Small intestine (tissue), 7 donors: ENCODE data around the gene TRAIP. TPM values are rescaled to one million over a fixed set of nuclear protein-coding genes. Genes with fewer than 3 reads are reported as not detected.
A peak's percentile ranks its signal among the peaks of the same experiment; 100 is the strongest.
"Not testable (repeated sequence)": the region's sequence is repeated elsewhere in the genome, so short reads cannot be mapped to it uniquely, and the experiment has no call there.

Experiments
- DNase-seq, 2 donors: peaks; one replicate each; pipeline versions ENCODE4 v3.0.0 to v3.0.0-alpha.2; 2013
- FAIRE-seq: peaks from 2 replicates; lab custom pipeline; 2012; peaks lifted over from hg19 to GRCh38; lab: Jason Lieb, UNC
- H3K27ac ChIP-seq, 3 donors: one replicate each; pipeline ENCODE4 v1.5.1; 2013; ENCODE audit warnings: low read length in 2 of 3, mild to moderate bottlenecking in 2 of 3, control low read depth in 1 of 3, inconsistent platforms in 1 of 3, low read depth in 1 of 3, moderate library complexity in 1 of 3
- H3K27me3 ChIP-seq, 3 donors: one replicate each; pipeline ENCODE4 v1.6.1; 2013; ENCODE audit warnings: low read length in 3 of 3, inconsistent platforms in 1 of 3; ENCODE audit not compliant: control insufficient read depth in 3 of 3, insufficient read depth in 3 of 3
- H3K36me3 ChIP-seq, 3 donors: one replicate each; pipeline ENCODE4 v1.6.1; 2013; ENCODE audit warnings: low read length in 3 of 3, inconsistent platforms in 1 of 3, low read depth in 1 of 3, mild to moderate bottlenecking in 1 of 3, moderate library complexity in 1 of 3; ENCODE audit not compliant: control insufficient read depth in 3 of 3, insufficient read depth in 2 of 3
- H3K4me1 ChIP-seq, 3 donors: one replicate each; pipeline ENCODE4 v1.6.1; 2013; ENCODE audit warnings: low read length in 2 of 3, inconsistent platforms in 1 of 3, low read depth in 1 of 3, mild to moderate bottlenecking in 1 of 3, moderate library complexity in 1 of 3; ENCODE audit not compliant: control insufficient read depth in 3 of 3, insufficient read depth in 2 of 3
- H3K4me3 ChIP-seq, 3 donors: one replicate each; pipeline ENCODE4 v1.5.1; 2013; ENCODE audit warnings: low read length in 3 of 3, control low read depth in 1 of 3, inconsistent platforms in 1 of 3, low read depth in 1 of 3, mild to moderate bottlenecking in 1 of 3, moderate library complexity in 1 of 3
- H3K9me3 ChIP-seq, 2 donors: one replicate each; pipeline ENCODE4 v1.6.1; 2013; ENCODE audit warnings: low read depth in 1 of 2, low read length in 1 of 2; ENCODE audit not compliant: control insufficient read depth in 2 of 2, insufficient read depth in 1 of 2
- WGBS, 3 donors: extraction: QIAGEN DNeasy Blood & Tissue Kit; methylation state at CpG; one replicate each; pipeline ENCODE4 v1.1.7; 2013; 5-methylcytosine and 5-hydroxymethylcytosine counted together
- polyA plus RNA-seq, 4 donors: library from polyadenylated mRNA; stranded (reverse) in 3 of 4; unstranded in 1 of 4; fragments of 200-250 nt in 3 of 4; fragments of 120-200 nt in 1 of 4; gene quantifications; one replicate each; pipeline versions ENCODE4 v1.2.1 to v1.2.3, GENCODE V29; 2013
- donor health status: healthy with polysubstance abuse.
- donor health status: control.
- donor health status: control.
- donor health status: Bipolar disorder and iron deficiency.
- donor health status: healthy.

The TRAIP gene
- polyA plus RNA-seq, 4 donors: 1.4 to 8.1 (median 5.5) TPM

DNA sequence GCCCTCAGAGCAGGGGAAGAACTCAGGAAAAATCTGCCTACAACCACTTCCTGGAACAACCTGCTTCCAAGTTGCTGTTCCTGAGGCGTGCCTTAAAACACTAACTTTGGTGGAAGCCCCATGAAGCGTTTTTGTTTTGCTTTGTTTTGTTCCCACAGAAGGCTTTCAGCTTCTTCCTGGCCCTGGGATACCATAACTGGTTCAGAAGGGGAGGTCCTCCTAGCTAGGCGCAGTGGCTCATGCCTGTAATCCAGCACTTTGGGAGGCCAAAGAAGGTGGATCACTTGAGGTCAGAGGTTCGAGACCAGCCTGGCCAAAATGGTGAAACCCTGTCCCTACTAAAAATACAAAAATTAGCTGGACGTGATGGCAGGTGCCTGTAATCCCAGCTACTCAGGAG is 68.8 kb downstream of the TRAIP start:
- FAIRE-seq: no peak
- Histone ChIP-seq H3K4me1 (peaks cover 0 to 16% (median 4%) of the 10 kb centered on the region in 3 donors), H3K4me3 (no peak overlapping the region), H3K9me3 (no peaks in the 10 kb centered on the region), H3K27me3 (peaks cover 0 to 11% (median 0%) of the 10 kb centered on the region in 3 donors), H3K36me3 (peaks cover 0 to 18% (median 2%) of the 10 kb centered on the region in 3 donors), H3K27ac (peak overlapping the region in 1 of 3 donors; percentile 92)
- no peak for DNase-seq
- WGBS, 3 donors: 85 to 93% (median 89%) methylated on average over 5 of the region's 5 CpGs

DNA sequence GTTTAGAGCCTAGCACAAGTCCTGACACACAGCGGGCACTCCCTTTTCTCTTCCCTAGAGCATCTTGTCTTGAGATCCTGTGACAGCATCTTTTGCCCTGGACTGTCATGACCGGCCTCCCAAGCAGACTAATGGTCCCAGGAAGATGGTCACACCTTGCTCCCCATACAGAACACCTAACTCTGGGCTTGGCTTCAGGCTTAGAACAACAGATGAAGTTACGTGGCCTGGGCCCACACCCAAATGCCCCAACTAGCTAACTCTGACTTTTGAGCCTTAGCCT is 69.2 kb downstream of the TRAIP start:
- Histone ChIP-seq H3K36me3 (peaks cover 0 to 23% (median 2%) of the 10 kb centered on the region in 3 donors), H3K9me3 (no peaks in the 10 kb centered on the region), H3K27ac (peak overlapping the region in 2 of 3 donors; percentile 90 to 92), H3K4me1 (peaks cover 0 to 16% (median 4%) of the 10 kb centered on the region in 3 donors), H3K27me3 (peaks cover 0 to 11% (median 0%) of the 10 kb centered on the region in 3 donors), H3K4me3 (peak overlapping the region in 1 of 3 donors; percentile 66)
- WGBS, 3 donors: 65 to 77% (median 76%) methylated on average over 3 of the region's 3 CpGs
- no peak for FAIRE-seq
- DNase-seq: peak in 1 of 2 donors; percentile 35

DNA sequence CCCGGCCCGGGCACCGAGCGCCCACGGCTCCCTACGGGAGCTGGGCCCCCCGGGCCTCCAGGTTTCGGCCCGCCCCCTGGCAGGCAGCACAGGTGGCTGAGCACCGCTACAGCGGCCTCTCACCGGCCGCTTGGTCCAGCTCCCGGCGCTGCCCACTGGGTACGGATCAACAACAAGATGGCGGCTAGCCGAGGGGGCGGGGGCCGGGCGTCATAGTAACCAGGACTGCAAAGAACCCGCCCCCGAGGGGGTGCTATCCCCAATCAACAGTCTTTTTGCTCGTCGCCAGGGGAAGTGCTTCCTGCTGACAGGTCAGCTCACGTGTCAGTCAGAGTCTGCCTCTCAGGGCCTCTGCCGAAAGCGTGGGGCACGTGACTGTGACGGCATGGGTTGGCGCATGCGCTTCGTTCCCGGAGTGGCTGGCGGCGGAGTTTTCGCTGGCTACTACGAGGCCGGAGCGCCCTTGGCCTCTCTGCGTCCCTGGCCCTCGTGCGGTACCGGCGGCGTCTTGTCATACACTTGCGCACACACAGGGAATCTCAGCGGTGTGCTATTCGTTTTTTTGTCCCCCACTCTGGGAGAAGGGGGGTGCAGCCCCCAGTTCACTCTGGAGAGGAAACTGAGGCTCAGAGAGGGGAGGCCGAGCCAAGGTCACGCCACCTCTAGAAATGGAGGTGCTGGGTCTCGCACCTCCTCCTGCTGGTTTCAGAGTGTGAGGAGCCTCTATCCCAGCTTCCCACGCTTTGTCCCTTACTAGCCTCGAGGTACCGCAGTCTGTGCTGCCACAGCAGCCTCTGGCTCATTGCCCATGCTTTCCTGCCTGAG is 69.8 kb downstream of the TRAIP start, which contains the start of gene IP6K1:
TSS of gene IP6K1 (minus strand) at position 186 of the 825 bp plus-strand sequence. CDS start 38,502 bp downstream, outside the sequence.
- peak; percentile 100 for DNase-seq
- FAIRE-seq: no peak
- Histone ChIP-seq H3K4me1 (peaks cover 0 to 16% (median 4%) of the 10 kb centered on the region in 3 donors), H3K4me3 (peak within 1 kb of the TSS; percentile 88 to 99 (median 96)), H3K9me3 (no peaks in the 10 kb centered on the region), H3K36me3 (peaks cover 0 to 28% (median 2%) of the 10 kb centered on the region in 3 donors), H3K27me3 (peaks cover 0 to 8% (median 0%) of the 10 kb centered on the region in 3 donors), H3K27ac (peak within 1 kb of the TSS; percentile 89 to 93 (median 90))
- 3 to 5% (median 4%) methylated on average over 49 to 55 of the region's 55 CpGs for WGBS, 3 donors

DNA sequence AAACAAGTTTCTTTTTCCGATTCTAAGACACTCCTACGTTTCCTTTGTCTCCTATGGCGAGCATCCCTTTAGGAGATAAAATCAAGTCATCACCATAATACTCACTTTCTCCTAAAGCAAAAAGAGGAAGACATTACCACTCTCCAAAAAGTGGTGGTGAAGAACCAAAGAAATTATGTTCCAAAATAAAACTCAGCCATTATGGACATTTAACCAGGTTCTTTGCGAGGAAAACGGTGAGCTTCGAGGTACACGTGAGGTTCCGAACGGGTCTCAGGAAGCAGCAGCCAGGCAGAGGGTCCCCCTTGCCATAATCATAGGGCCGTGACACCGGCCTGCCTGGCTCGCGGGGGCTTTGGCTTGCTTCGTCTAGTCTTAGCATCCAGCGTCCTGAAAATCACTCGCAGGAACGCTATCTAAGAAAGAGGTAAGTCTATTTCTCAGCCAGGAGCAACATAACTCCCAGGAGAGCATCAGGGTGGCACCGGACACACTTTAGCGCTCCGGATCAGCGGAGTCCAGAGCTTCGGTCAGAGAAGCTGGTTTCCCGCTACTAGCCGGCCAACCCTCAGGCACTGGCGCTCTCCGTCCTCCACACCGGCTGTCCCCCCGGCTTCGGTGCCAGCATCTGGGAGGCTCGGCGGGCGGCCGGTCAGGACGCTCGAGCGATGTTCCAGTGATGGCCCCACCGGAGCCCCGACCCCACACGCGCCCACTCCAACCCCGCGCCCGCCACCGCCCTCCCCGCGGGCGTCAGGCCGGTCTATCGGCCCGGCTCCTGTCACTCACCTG is 70.6 kb downstream of the TRAIP start:
- peak overlapping the region; percentile 89 to 93 (median 90) for H3K27ac ChIP-seq
- H3K36me3 ChIP-seq: peaks cover 0 to 33% (median 2%) of the 10 kb centered on the region in 3 donors
- DNase-seq (no peak), FAIRE-seq (no peak)
- H3K27me3 ChIP-seq: peaks cover 0 to 7% (median 0%) of the 10 kb centered on the region in 3 donors
- H3K4me1 ChIP-seq: peaks cover 0 to 16% (median 7%) of the 10 kb centered on the region in 3 donors
- H3K4me3 ChIP-seq: peak overlapping the region; percentile 88 to 99 (median 96)
- 2% methylated on average over 33 to 50 of the region's 50 CpGs for WGBS, 3 donors
- no peaks in the 10 kb centered on the region for H3K9me3 ChIP-seq

DNA sequence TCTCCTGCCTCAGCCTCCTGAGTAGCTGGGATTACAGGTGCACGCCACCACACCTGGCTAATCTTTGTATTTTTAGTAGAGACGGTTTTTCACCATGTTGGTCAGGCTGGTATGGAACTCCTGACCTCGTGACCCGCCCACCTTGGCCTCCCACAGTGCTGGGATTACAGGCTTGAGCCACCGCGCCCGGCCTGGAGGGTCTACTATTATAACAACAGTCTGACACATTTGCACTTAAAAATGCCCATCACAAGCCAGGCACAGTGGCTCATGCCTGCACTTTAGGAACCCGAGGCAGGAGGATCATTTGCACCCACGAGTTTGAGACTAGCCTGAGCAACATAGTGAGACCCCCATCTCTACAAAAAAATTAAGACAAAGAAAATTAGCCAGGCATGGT is 74.1 kb downstream of the TRAIP start:
- not testable (repeated sequence) for H3K4me3 ChIP-seq, H3K9me3 ChIP-seq, H3K27me3 ChIP-seq, H3K27ac ChIP-seq, DNase-seq, FAIRE-seq
- WGBS, 3 donors: 94 to 99% (median 96%) methylated on average over 9 of the region's 9 CpGs
- peaks cover 0 to 15% (median 7%) of the 10 kb centered on the region in 3 donors for H3K4me1 ChIP-seq
- H3K36me3 ChIP-seq: peaks cover 0 to 52% (median 2%) of the 10 kb centered on the region in 3 donors

DNA sequence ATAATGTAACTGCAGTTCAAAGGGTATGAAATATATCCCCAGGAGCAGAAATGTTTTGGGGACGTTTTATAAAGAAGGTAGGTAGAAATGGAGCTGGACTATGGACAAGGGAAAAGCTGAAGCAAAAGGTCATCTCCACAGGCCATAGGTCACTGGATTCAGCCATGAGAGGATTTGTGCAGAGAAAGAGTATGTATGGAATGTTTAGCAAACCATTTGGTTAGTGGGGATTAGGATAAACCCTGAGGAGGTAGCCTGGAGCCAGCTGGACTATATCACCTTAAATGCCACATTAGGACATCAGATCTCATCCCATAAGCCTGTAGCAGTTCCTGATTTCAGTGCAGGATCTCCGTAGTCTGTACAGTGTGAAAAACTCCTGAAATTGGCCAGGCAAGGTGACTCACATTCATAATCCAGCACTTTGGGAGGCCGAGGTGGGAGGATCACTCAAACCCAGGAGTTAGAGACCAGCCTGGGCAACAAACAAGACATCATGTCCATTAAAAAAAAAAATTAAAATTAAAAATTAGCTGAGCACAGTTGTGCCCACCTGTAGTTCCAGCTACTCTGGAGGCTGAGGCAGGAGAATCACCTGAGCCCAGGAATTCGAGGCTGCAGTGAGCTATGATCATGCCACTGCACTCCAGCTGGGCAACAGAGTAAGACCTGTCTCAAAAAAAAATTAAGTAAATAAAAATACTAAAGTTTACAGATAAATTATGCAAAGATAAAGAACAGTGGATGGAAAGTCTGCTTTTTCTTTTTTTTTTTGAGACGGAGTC is 74.8 kb downstream of the TRAIP start:
- Histone ChIP-seq H3K27ac (no peak overlapping the region), H3K4me3 (no peak overlapping the region), H3K36me3 (peaks cover 0 to 59% (median 2%) of the 10 kb centered on the region in 3 donors), H3K4me1 (peaks cover 0 to 8% (median 7%) of the 10 kb centered on the region in 3 donors), H3K9me3 (no peaks in the 10 kb centered on the region), H3K27me3 (no peaks in the 10 kb centered on the region)
- WGBS, 3 donors: 82 to 92% (median 84%) methylated on average over 5 of the region's 5 CpGs
- DNase-seq (no peak), FAIRE-seq (no peak)

DNA sequence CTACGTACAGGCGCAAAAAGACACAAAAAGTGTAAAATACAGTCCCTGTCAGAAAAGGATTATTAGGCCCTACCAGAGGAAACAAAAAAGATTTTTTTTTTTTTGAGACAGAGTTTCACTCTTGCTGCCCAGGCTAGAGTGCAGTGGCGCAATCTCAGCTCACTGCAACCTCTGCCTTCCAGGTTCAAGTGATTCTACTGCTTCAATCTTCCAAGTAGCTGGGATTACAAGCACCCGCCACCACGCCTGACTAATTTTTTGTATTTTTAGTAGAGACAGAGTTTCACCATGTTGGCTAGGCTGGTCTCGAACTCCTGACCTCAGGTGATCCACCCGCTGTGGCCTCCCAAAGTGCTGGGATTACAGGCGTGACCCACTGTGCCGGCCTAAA is 75.4 kb downstream of the TRAIP start:
- H3K9me3 ChIP-seq, H3K27ac ChIP-seq, H3K27me3 ChIP-seq, H3K4me1 ChIP-seq, FAIRE-seq, DNase-seq, H3K4me3 ChIP-seq: not testable (repeated sequence)
- peaks cover 0 to 62% (median 2%) of the 10 kb centered on the region in 3 donors for H3K36me3 ChIP-seq
- WGBS, 3 donors: 87 to 93% (median 91%) methylated on average over 9 of the region's 9 CpGs
